ENCODE measurements around the gene CNGA4.

DNA sequence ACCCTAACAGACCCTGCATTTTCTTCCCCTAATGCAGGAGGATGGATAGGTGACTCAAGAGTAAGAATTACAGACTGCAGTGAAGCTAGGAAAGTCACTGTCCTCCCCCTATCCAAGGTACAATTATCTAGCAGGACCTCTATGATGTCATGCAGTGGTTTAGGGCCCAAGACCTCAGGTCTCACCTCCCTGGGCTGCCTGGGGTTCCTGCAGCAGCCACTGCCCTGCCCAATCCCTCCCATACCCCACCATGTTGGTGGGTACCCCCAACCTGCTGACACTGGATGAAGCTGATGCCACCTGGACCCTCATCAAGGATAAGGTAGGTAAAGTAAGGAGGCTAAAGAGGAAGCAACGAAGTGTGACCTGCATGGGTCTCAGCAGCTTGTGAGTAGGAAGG is 33.5 kb upstream of the CNGA4 start, which contains the start of gene C11orf42:
- TF ChIP-seq, protein P1, sequence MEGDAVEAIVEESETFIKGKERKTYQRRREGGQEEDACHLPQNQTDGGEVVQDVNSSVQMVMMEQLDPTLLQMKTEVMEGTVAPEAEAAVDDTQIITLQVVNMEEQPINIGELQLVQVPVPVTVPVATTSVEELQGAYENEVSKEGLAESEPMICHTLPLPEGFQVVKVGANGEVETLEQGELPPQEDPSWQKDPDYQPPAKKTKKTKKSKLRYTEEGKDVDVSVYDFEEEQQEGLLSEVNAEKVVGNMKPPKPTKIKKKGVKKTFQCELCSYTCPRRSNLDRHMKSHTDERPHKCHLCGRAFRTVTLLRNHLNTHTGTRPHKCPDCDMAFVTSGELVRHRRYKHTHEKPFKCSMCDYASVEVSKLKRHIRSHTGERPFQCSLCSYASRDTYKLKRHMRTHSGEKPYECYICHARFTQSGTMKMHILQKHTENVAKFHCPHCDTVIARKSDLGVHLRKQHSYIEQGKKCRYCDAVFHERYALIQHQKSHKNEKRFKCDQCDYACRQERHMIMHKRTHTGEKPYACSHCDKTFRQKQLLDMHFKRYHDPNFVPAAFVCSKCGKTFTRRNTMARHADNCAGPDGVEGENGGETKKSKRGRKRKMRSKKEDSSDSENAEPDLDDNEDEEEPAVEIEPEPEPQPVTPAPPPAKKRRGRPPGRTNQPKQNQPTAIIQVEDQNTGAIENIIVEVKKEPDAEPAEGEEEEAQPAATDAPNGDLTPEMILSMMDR (IDR thresholded peaks at IDR 0.05), result no peak
- no peak for TF ChIP-seq POLR2A (IDR thresholded peaks at IDR 0.05)

Data from uterus (tissue), 2 donors.